ENCODE measurements around the gene VCPKMT. TPM values are rescaled to one million over a fixed set of nuclear protein-coding genes. Genes with fewer than 3 reads are reported as not detected.

The VCPKMT gene
- total RNA-seq, 4 donors from 2014 or later: 5.8 to 10.0 (median 7.0) TPM

- H3K4me3 ChIP-seq: no peak overlapping the region
- H3K27ac ChIP-seq: peak overlapping the region in 3 of 4 donors; percentile 19 to 80 (median 32)
- H3K27me3 ChIP-seq: no peaks in the 10 kb centered on the region
- peaks cover 0 to 6% (median 2%) of the 10 kb centered on the region in 4 donors for H3K4me1 ChIP-seq
- TF ChIP-seq CTCF (IDR thresholded peaks at IDR 0.05) (no peak), POLR2A (IDR thresholded peaks at IDR 0.05) (no peak)
- no peaks in the 10 kb centered on the region for H3K9me3 ChIP-seq
- no peaks in the 10 kb centered on the region for H3K36me3 ChIP-seq
- DNase-seq: no peak
Observed at GRCh38 chr14:50101417-50101816, 15.0 kb downstream of the VCPKMT start.

- H3K4me3 ChIP-seq: no peak overlapping the region
- H3K4me1 ChIP-seq: peaks cover 0 to 6% (median 2%) of the 10 kb centered on the region in 4 donors
- no peak for DNase-seq
- H3K27me3 ChIP-seq: no peaks in the 10 kb centered on the region
- H3K36me3 ChIP-seq: no peaks in the 10 kb centered on the region
- no peaks in the 10 kb centered on the region for H3K9me3 ChIP-seq
- peak overlapping the region in 3 of 4 donors; percentile 19 to 80 (median 32) for H3K27ac ChIP-seq
- TF ChIP-seq POLR2A (IDR thresholded peaks at IDR 0.05) (no peak), CTCF (IDR thresholded peaks at IDR 0.05) (no peak)
Observed at GRCh38 chr14:50100805-50101204, 15.6 kb downstream of the VCPKMT start.

GRCh38 chr14:50099335-50099734 lies 17.0 kb downstream of the VCPKMT start:
- peak in 2 of 3 donors; percentile 66 to 85 for DNase-seq
- TF ChIP-seq POLR2A (IDR thresholded peaks at IDR 0.05): no peak
- no peak for TF ChIP-seq CTCF (IDR thresholded peaks at IDR 0.05)
- H3K4me3 ChIP-seq: no peak overlapping the region

GRCh38 chr14:50095895-50096294 lies 20.5 kb downstream of the VCPKMT start:
- no peak for DNase-seq
- H3K36me3 ChIP-seq: no peaks in the 10 kb centered on the region
- peak overlapping the region in 3 of 4 donors; percentile 8 to 73 (median 30) for H3K27ac ChIP-seq
- no peaks in the 10 kb centered on the region for H3K27me3 ChIP-seq
- H3K4me1 ChIP-seq: peaks cover 0 to 4% (median 0%) of the 10 kb centered on the region in 4 donors
- no peak overlapping the region for H3K4me3 ChIP-seq
- H3K9me3 ChIP-seq: no peaks in the 10 kb centered on the region
- no peak for TF ChIP-seq POLR2A (IDR thresholded peaks at IDR 0.05)
- no peak for TF ChIP-seq CTCF (IDR thresholded peaks at IDR 0.05)

More at GRCh38 chr14:50099335-50099734, 17.0 kb downstream of the VCPKMT start:
- no peaks in the 10 kb centered on the region for H3K27me3 ChIP-seq
- H3K36me3 ChIP-seq: no peaks in the 10 kb centered on the region
- H3K4me1 ChIP-seq: peaks cover 0 to 6% (median 0%) of the 10 kb centered on the region in 4 donors
- no peaks in the 10 kb centered on the region for H3K9me3 ChIP-seq
- peak overlapping the region in 1 of 4 donors; percentile 68 for H3K27ac ChIP-seq

GRCh38 chr14:50094056-50094755 lies 22.2 kb downstream of the VCPKMT start:
- Histone ChIP-seq H3K4me3 (no peak overlapping the region), H3K4me1 (no peaks in the 10 kb centered on the region), H3K9me3 (no peaks in the 10 kb centered on the region), H3K27ac (no peak overlapping the region), H3K27me3 (no peaks in the 10 kb centered on the region), H3K36me3 (no peaks in the 10 kb centered on the region)
- DNase-seq: no peak
- TF ChIP-seq POLR2A (IDR thresholded peaks at IDR 0.05) (no peak), CTCF (IDR thresholded peaks at IDR 0.05) (no peak)

All from Peyer's patch (tissue), 4 donors.